Astrocyte of the spinal cord (primary cell): Measurements from ENCODE around the gene ANK3.
A peak's percentile ranks its signal among the peaks of the same experiment; 100 is the strongest.

ENCODE experiments used
- DNase-seq: peaks from one replicate; pipeline ENCODE4 v3.0.0; 2011; ENCODE audit warnings: low read depth, low spot score
- H3K4me3 ChIP-seq: 2 replicates; pipeline ENCODE4 v1.5.1; 2011; ENCODE audit warnings: low read depth, mild to moderate bottlenecking, low read length, moderate library complexity
- CTCF ChIP-seq: IDR thresholded peaks from 2 replicates; pipeline ENCODE4 v1.5.1; 2012; ENCODE audit warnings: low read depth, mild to moderate bottlenecking, low read length, inconsistent platforms
- in situ Hi-C: cut with HindIII; loops from 2 replicates; pipeline ENCODE4 v1.10.0; 2017; ENCODE audit warnings: low sequenced_read_pairs

Gene ANK3

DNA sequence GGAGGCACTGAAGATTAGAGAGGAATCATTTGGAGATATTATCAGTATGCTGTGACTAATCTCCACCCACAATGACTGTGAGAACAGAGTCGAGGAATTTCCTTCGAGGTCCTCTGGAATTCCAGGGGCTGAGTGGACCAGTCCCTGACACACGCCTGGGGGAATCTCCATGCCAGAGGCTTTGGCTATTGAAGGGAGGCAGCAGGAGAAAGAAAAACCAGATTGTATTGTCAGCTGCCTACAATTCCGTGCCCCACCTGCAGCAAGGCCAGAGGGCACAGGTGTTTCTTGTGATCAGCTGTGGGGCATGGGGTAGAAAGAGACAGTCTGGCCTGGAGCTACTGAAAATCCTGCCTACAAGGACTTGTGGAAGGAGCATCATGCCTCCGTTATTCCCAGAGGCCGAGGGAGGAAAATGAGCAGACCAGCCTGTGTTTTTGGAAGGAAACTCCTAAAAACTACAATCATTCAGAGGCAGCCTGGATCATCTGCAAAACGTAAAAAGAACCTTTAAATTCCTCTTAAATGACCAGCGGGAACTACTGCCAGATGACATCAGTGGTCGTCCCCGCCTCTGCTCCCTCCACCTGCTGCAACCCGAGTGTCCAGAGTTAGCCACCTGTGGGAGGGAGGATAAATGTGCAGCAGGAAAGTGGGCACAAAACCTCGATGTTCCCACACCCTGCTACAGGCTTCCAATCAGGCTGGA, 25.4 kb upstream of the ANK3 start:
- TF ChIP-seq CTCF: no peak
- DNase-seq: peak; percentile 85
- H3K4me3 ChIP-seq: no peak overlapping the region
- in situ Hi-C loops: no loop called here

- in situ Hi-C loops: no loop called here
- no peak for DNase-seq
- H3K4me3 ChIP-seq: no peak overlapping the region
- no peak for TF ChIP-seq CTCF
Measured at GRCh38 chr10:60414111-60414510, 24.4 kb upstream of the ANK3 start.

GRCh38 chr10:60413306-60414012, 23.8 kb upstream of the ANK3 start:
- no peak for DNase-seq
- no peak for TF ChIP-seq CTCF
- in situ Hi-C loops: no loop called here
- no peak overlapping the region for H3K4me3 ChIP-seq

DNA sequence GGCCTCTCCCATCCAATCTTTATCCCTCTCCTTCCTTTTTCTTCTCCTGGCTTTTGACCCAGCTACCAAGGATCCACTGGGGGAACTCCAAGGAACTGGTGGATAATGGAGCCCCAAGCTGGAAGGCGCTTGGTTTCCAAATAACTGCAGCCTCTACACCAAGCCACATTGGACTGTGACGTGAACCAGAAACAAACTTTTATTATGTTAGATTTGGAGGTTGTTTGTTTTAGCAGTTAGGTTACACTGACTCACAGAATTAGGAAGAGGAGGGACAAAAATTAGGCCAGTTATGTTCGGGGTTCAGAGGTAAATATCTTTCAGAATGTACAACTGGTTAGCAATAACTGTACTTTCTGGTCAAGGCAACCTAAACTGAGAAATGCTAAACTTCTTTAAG, 21.3 kb upstream of the ANK3 start:
- in situ Hi-C loops: no loop called here
- DNase-seq: no peak
- no peak overlapping the region for H3K4me3 ChIP-seq
- no peak for TF ChIP-seq CTCF

DNA sequence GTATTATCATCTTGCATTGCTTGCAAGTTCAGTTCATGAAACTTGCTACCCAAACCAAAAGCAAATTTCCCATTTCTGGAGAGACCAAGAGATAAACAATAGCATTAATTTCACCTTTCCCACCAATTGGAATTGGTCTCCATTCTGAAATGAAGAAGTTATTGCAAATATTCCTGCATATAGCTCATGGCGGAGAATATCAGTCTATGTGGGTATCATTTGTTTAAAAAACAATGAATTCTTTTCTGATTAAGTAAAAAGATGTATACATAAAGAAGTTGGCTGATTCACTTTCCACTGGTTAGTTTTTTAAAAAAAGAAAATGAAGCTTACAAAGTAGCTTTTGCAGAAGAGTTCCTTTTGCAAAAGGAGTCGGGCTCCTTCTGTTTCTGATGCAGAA, 19.5 kb upstream of the ANK3 start:
- H3K4me3 ChIP-seq: no peak overlapping the region
- no peak for DNase-seq
- TF ChIP-seq CTCF: no peak
- in situ Hi-C loops: no loop called here

DNA sequence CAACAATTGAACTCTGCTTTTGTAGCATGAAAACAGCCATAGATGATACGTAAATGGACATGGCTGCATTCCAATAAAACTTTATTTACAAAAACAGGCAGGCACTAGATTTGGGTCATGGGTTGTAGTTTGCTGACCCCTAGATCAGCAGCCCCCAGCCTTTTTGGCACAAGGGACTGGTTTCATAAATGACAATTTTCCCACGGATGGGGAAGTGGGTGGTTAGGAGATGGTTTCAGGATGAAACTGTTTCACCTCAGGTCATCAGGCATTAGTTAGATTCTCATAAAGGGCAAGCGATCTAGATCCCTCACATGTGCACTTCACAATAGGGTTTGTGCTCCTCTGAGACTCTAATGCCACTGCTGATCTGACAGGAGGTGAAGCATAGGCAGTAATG, 16.5 kb upstream of the ANK3 start:
- TF ChIP-seq CTCF: no peak
- in situ Hi-C loops: no loop called here
- no peak overlapping the region for H3K4me3 ChIP-seq
- no peak for DNase-seq
